Ectodermal cell (in vitro differentiated cells): ENCODE measurements around the gene LRRC55.

ENCODE experiments used
- H3K27ac ChIP-seq: 2 replicates; pipeline ENCODE4 v1.7.0; 2013; ENCODE audit warnings: mild to moderate bottlenecking, low read depth, low read length; ENCODE audit not compliant: insufficient read depth, poor library complexity, severe bottlenecking
- H3K27me3 ChIP-seq: 2 replicates; pipeline ENCODE4 v1.7.0; 2013; ENCODE audit warnings: mild to moderate bottlenecking, low read length; ENCODE audit not compliant: insufficient read depth, control insufficient read depth, poor library complexity, severe bottlenecking
- H3K36me3 ChIP-seq: one replicate; pipeline ENCODE4 v1.7.0; 2013; ENCODE audit warnings: low read length; ENCODE audit not compliant: control insufficient read depth, insufficient read depth
- H3K4me1 ChIP-seq: one replicate; pipeline ENCODE4 v1.7.0; 2013; ENCODE audit warnings: low read length; ENCODE audit not compliant: control insufficient read depth, insufficient read depth
- H3K4me3 ChIP-seq: 2 replicates; pipeline ENCODE4 v1.7.0; 2013; ENCODE audit warnings: low read depth, low read length, control low read depth; ENCODE audit not compliant: insufficient read depth
- H3K9me3 ChIP-seq: 2 replicates; pipeline ENCODE4 v1.7.0; 2013; ENCODE audit warnings: mild to moderate bottlenecking, low read length, moderate library complexity; ENCODE audit not compliant: control insufficient read depth
- WGBS, 2 experiments: methylation state at CpG; one replicate each; pipeline ENCODE4 v1.1.7; 2013; ENCODE audit warnings: missing lambda C conversion rate in 2 of 2; 5-methylcytosine and 5-hydroxymethylcytosine counted together

Gene LRRC55

DNA sequence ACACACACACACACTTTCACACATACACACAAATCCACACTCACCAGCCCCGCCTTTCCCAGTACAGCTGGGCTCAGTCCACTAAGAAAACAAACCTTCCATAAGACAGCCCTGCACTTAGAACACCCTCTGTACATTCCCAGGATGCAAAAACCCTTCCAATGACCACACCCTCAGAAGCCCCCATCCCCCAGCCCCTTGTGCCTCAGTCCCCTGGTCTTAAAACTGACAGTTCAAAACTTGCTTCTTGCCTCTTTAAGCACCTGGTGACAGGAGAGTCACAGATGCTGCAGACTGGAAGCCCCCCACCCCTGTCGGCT lies 32.3 kb downstream of the LRRC55 start:
- H3K36me3 ChIP-seq, result no peaks in the 10 kb centered on the region
- H3K27ac ChIP-seq, result peak overlapping the region; percentile 97
- H3K27me3 ChIP-seq, result no peaks in the 10 kb centered on the region
- no peaks in the 10 kb centered on the region for H3K9me3 ChIP-seq
- no peak overlapping the region for H3K4me3 ChIP-seq
- 71 to 78% methylated on average over 2 of the region's 2 CpGs for WGBS, 2 experiments
- peaks cover 38% of the 10 kb centered on the region for H3K4me1 ChIP-seq

GRCh38 chr11:57214494-57214893 lies 32.7 kb downstream of the LRRC55 start:
- Histone ChIP-seq H3K27ac (peak overlapping the region; percentile 97), H3K27me3 (no peaks in the 10 kb centered on the region), H3K4me1 (peaks cover 38% of the 10 kb centered on the region), H3K36me3 (no peaks in the 10 kb centered on the region), H3K9me3 (no peaks in the 10 kb centered on the region), H3K4me3 (no peak overlapping the region)
- WGBS, 2 experiments, result 71 to 72% methylated on average over 3 of the region's 3 CpGs

DNA sequence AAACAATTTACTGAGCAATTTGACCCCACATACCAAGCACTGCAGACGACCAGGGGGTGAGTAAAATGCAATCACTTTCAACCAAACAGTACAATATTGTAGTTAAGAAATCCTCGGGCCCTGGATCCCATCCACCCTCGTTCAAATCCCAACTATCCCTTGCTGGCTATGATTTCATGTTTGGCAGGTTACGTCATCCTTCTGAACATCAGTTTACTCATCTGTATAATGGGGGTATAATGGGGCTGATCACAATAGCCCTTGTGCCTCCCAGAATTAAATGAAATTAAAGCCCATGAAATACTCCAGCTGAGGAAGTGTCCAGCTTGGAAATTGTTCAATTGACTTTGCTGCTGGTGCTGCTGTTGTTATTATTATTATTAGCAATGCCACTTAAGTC lies 34.7 kb downstream of the LRRC55 start:
- Histone ChIP-seq H3K4me3 (no peak overlapping the region), H3K27ac (no peak overlapping the region), H3K36me3 (no peaks in the 10 kb centered on the region), H3K4me1 (peaks cover 24% of the 10 kb centered on the region), H3K27me3 (no peaks in the 10 kb centered on the region), H3K9me3 (no peaks in the 10 kb centered on the region)
- WGBS, 2 experiments, result 92 to 95% methylated on average over 4 of the region's 4 CpGs

GRCh38 chr11:57217053-57217452 lies 35.3 kb downstream of the LRRC55 start:
- H3K9me3 ChIP-seq, result no peaks in the 10 kb centered on the region
- H3K27me3 ChIP-seq, result no peaks in the 10 kb centered on the region
- no peak overlapping the region for H3K4me3 ChIP-seq
- no peaks in the 10 kb centered on the region for H3K36me3 ChIP-seq
- no peak overlapping the region for H3K27ac ChIP-seq
- peaks cover 19% of the 10 kb centered on the region for H3K4me1 ChIP-seq
- WGBS, 2 experiments, result 85 to 89% methylated on average over 4 of the region's 4 CpGs

DNA sequence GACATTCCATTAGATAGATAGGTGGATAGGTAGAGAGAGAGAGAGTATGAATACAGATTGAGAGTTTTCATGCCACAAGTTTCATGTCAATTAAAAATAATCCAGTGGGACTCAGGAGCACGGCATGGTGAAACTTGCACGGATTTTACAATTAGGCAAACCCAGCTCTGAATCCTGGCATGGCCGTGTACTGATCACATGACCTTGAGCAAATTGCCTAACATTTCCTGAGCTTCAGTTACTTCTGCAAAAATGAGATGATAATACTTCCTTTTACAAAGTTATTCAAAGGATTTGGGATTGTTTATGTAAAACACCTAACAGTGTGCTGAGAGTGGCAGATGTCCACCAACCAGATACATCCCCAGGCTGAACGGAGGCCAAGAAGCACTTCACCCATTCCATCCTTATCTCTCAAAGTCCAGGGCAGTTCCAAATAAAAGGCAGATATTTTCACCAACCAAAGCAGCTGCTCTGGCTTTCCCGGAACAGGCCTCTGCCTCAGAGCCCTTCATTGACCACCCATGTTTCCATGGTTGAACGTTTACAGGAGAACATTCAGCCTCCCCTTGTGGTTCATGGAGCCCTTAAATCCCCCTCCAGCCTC lies 37.4 kb downstream of the LRRC55 start:
- Histone ChIP-seq H3K9me3 (no peaks in the 10 kb centered on the region), H3K4me3 (no peak overlapping the region), H3K27ac (no peak overlapping the region), H3K4me1 (peaks cover 14% of the 10 kb centered on the region), H3K27me3 (no peaks in the 10 kb centered on the region), H3K36me3 (no peaks in the 10 kb centered on the region)
- 92 to 95% methylated on average over 6 of the region's 6 CpGs for WGBS, 2 experiments

GRCh38 chr11:57222239-57222638 lies 40.5 kb downstream of the LRRC55 start:
- no peak overlapping the region for H3K4me3 ChIP-seq
- peaks cover 11% of the 10 kb centered on the region for H3K4me1 ChIP-seq
- H3K27ac ChIP-seq, result no peak overlapping the region
- no peaks in the 10 kb centered on the region for H3K36me3 ChIP-seq
- 42 to 48% methylated on average over 1 of the region's 1 CpG for WGBS, 2 experiments
- no peaks in the 10 kb centered on the region for H3K27me3 ChIP-seq
- H3K9me3 ChIP-seq, result no peaks in the 10 kb centered on the region

DNA sequence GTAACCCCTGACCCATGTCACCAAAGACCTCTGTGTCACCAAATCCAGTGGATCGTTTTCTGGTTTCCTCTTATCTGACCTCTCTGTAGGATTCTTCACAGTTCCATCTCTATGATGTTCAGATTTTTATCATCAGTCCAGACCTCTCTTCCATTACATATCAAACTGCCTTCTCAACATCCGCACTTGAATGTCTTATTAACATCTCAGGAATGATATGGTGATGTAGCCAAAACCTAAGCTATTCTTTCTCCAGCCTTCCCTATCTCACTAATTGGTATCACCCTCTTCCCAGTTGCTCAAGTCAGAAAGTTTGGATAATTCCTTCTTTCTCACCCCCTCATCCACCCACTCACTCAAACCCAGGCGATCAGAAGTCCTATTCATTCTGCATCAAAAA lies 41.8 kb downstream of the LRRC55 start:
- Histone ChIP-seq H3K27ac (no peak overlapping the region), H3K4me1 (peaks cover 11% of the 10 kb centered on the region), H3K27me3 (no peaks in the 10 kb centered on the region), H3K36me3 (no peaks in the 10 kb centered on the region), H3K9me3 (no peaks in the 10 kb centered on the region), H3K4me3 (no peak overlapping the region)
- 84 to 91% methylated on average over 3 of the region's 3 CpGs for WGBS, 2 experiments

- Histone ChIP-seq H3K4me1 (peaks cover 11% of the 10 kb centered on the region), H3K27me3 (no peaks in the 10 kb centered on the region), H3K27ac (no peak overlapping the region), H3K4me3 (no peak overlapping the region), H3K36me3 (no peaks in the 10 kb centered on the region), H3K9me3 (no peaks in the 10 kb centered on the region)
- WGBS, 2 experiments, result 50 to 61% methylated on average over 2 of the region's 2 CpGs
Measured at GRCh38 chr11:57224128-57224527, 42.4 kb downstream of the LRRC55 start.

- Histone ChIP-seq H3K27ac (no peak overlapping the region), H3K4me1 (peaks cover 11% of the 10 kb centered on the region), H3K4me3 (no peak overlapping the region), H3K27me3 (no peaks in the 10 kb centered on the region), H3K36me3 (no peaks in the 10 kb centered on the region), H3K9me3 (no peaks in the 10 kb centered on the region)
Measured at GRCh38 chr11:57224537-57224936, 42.8 kb downstream of the LRRC55 start.

DNA sequence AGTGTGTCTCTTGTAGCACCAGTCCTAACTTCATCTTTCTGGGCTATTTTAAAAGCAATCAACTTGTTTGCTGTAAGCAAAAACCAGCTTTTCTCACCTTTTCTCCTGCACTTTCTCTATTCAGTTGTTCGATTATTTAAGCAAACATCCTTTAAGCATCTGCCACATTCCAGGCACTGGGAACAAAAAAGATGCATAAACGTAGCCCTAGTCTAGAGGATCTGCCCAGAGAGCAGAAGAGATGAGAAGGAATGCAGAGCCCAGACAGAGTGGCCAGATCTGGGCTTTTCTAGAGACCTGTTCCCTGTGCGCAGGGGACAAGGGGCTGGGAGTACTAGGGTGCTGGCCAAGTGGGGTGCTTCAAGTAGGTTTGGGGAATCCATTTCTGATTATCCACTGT lies 46.8 kb downstream of the LRRC55 start:
- no peak overlapping the region for H3K4me3 ChIP-seq
- peaks cover 30% of the 10 kb centered on the region for H3K4me1 ChIP-seq
- H3K36me3 ChIP-seq, result no peaks in the 10 kb centered on the region
- 78 to 86% methylated on average over 3 of the region's 3 CpGs for WGBS, 2 experiments
- no peak overlapping the region for H3K27ac ChIP-seq
- no peaks in the 10 kb centered on the region for H3K9me3 ChIP-seq
- no peaks in the 10 kb centered on the region for H3K27me3 ChIP-seq

DNA sequence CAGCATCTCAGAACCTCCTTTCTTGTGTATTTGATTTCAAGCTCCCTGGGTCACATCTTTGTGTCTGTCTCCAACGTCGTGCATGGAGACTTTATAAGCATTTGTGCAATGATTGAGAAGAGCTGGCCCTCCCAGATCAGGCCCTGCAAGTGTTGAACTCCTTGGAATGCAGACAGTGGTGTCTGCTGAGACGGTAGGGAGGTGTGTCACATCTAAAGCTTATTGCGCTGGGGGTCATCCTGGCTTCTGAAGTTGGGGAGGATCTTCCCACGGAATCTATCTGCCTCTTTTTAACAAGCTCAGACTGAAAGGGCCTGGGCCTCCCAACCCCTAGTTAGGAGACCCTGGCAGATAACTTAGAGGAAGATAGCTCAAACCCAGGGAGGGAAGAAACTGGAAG lies 48.6 kb downstream of the LRRC55 start:
- no peaks in the 10 kb centered on the region for H3K27me3 ChIP-seq
- no peaks in the 10 kb centered on the region for H3K9me3 ChIP-seq
- no peaks in the 10 kb centered on the region for H3K36me3 ChIP-seq
- WGBS, 2 experiments, result 80 to 82% methylated on average over 4 to 5 of the region's 5 CpGs
- H3K4me3 ChIP-seq, result no peak overlapping the region
- H3K4me1 ChIP-seq, result peaks cover 36% of the 10 kb centered on the region
- no peak overlapping the region for H3K27ac ChIP-seq
